ENCODE results near the gene HIVEP3. TPM values are rescaled to one million over a fixed set of nuclear protein-coding genes. Genes with fewer than 3 reads are reported as not detected.

Gene HIVEP3
- polyA plus RNA-seq, 4 donors: 3.5 to 4.8 (median 4.6) TPM

- DNase-seq (ENCODE audit: low read depth in 4 of 4, low spot score in 2 of 4): peak in 3 of 4 donors; percentile 35 to 60 (median 36)
These were observed 179.4 kb downstream of the HIVEP3 start for GRCh38 chr1:41739061-41739955.

- DNase-seq (ENCODE audit: low read depth in 4 of 4, low spot score in 2 of 4): no peak
These were observed 180.2 kb downstream of the HIVEP3 start for GRCh38 chr1:41738475-41738874.

GRCh38 chr1:41738006-41738405 is 180.7 kb downstream of the HIVEP3 start:
- no peak for DNase-seq (ENCODE audit: low read depth in 4 of 4, low spot score in 2 of 4)

- DNase-seq (ENCODE audit: low read depth in 4 of 4, low spot score in 2 of 4): peak in 3 of 4 donors; percentile 26 to 49 (median 38)
These were observed 183.0 kb downstream of the HIVEP3 start for GRCh38 chr1:41735631-41736260.

- DNase-seq (ENCODE audit: low read depth in 4 of 4, low spot score in 2 of 4): no peak
These were observed 183.6 kb downstream of the HIVEP3 start for GRCh38 chr1:41735139-41735538.

GRCh38 chr1:41734201-41734970 is 184.3 kb downstream of the HIVEP3 start:
- no peak for DNase-seq (ENCODE audit: low read depth in 4 of 4, low spot score in 2 of 4)

GRCh38 chr1:41733725-41734124 is 185.0 kb downstream of the HIVEP3 start:
- DNase-seq (ENCODE audit: low read depth in 4 of 4, low spot score in 2 of 4): no peak

- DNase-seq (ENCODE audit: low read depth in 4 of 4, low spot score in 2 of 4): no peak
These were observed 185.7 kb downstream of the HIVEP3 start for GRCh38 chr1:41733021-41733420.

GRCh38 chr1:41731516-41732030 is 187.1 kb downstream of the HIVEP3 start:
- no peak for DNase-seq (ENCODE audit: low read depth in 4 of 4, low spot score in 2 of 4)

GRCh38 chr1:41730806-41731205 is 187.9 kb downstream of the HIVEP3 start:
- DNase-seq (ENCODE audit: low read depth in 4 of 4, low spot score in 2 of 4): no peak

GRCh38 chr1:41728403-41729202 is 190.1 kb downstream of the HIVEP3 start:
- no peak for DNase-seq (ENCODE audit: low read depth in 4 of 4, low spot score in 2 of 4)

GRCh38 chr1:41727749-41728115 is 191.0 kb downstream of the HIVEP3 start:
- DNase-seq (ENCODE audit: low read depth in 4 of 4, low spot score in 2 of 4): no peak

GRCh38 chr1:41726899-41727748 is 191.6 kb downstream of the HIVEP3 start:
- DNase-seq (ENCODE audit: low read depth in 4 of 4, low spot score in 2 of 4): no peak

- DNase-seq (ENCODE audit: low read depth in 4 of 4, low spot score in 2 of 4): no peak
These were observed 192.4 kb downstream of the HIVEP3 start for GRCh38 chr1:41726292-41726691.

GRCh38 chr1:41724926-41725325 is 193.8 kb downstream of the HIVEP3 start:
- no peak for DNase-seq (ENCODE audit: low read depth in 4 of 4, low spot score in 2 of 4)

- DNase-seq (ENCODE audit: low read depth in 4 of 4, low spot score in 2 of 4): no peak
These were observed 194.5 kb downstream of the HIVEP3 start for GRCh38 chr1:41724248-41724647.

- DNase-seq (ENCODE audit: low read depth in 4 of 4, low spot score in 2 of 4): no peak
These were observed 194.9 kb downstream of the HIVEP3 start for GRCh38 chr1:41723786-41724185.

GRCh38 chr1:41722184-41722583 is 196.5 kb downstream of the HIVEP3 start:
- no peak for DNase-seq (ENCODE audit: low read depth in 4 of 4, low spot score in 2 of 4)

GRCh38 chr1:41720861-41721410 is 197.8 kb downstream of the HIVEP3 start:
- DNase-seq (ENCODE audit: low read depth in 4 of 4, low spot score in 2 of 4): no peak

Measured in left renal cortex interstitium (tissue), 4 donors.